GM12892 (cell line): ENCODE data around the gene LGALSL.
A peak's percentile ranks its signal among the peaks of the same experiment; 100 is the strongest.

Experiments used
- DNase-seq: peaks from one replicate; pipeline ENCODE4 v3.0.0; 2011; ENCODE audit not compliant: insufficient read length
- FAIRE-seq: peaks from 2 replicates; lab custom pipeline; 2011; peaks lifted over from hg19 to GRCh38; lab: Jason Lieb, UNC
- POLR2A ChIP-seq: IDR thresholded peaks from 2 replicates; pipeline ENCODE4 v1.6.1; 2011; ENCODE audit warnings: low read depth, low read length, control low read depth
- POLR2AphosphoS5 ChIP-seq: IDR thresholded peaks from 2 replicates; pipeline ENCODE4 v1.6.1; 2011; ENCODE audit warnings: low read depth, low read length, control low read depth
- TAF1 ChIP-seq: IDR thresholded peaks from 2 replicates; pipeline ENCODE4 v1.6.1; 2011; ENCODE audit warnings: low read depth, mild to moderate bottlenecking, control low read depth, low read length, borderline replicate concordance

LGALSL gene

GRCh38 chr2:64448041-64448426, 5.9 kb upstream of the LGALSL start:
- TF ChIP-seq TAF1: no peak
- no peak for TF ChIP-seq POLR2AphosphoS5
- no peak for TF ChIP-seq POLR2A
- DNase-seq (no peak), FAIRE-seq (no peak)

GRCh38 chr2:64451051-64451450, 2.9 kb upstream of the LGALSL start:
- no peak for DNase-seq
- FAIRE-seq: no peak
- TF ChIP-seq TAF1: no peak
- no peak for TF ChIP-seq POLR2AphosphoS5

GRCh38 chr2:64454386-64455332, 697 bp downstream of the LGALSL start:
- 0 out of 2 replicates have a peak, but pooled peaks have one; percentile 13 for TF ChIP-seq POLR2A
- TF ChIP-seq POLR2AphosphoS5: no peak
- DNase-seq: peak; percentile 78
- peak; percentile 87 for FAIRE-seq

- FAIRE-seq (peak; percentile 50), DNase-seq (no peak)
- TF ChIP-seq TAF1 (no peak), POLR2A (no peak)
Observed at GRCh38 chr2:64455545-64455944, 1.6 kb downstream of the LGALSL start.

- TF ChIP-seq TAF1 (no peak), POLR2A (no peak)
- FAIRE-seq: no peak
- DNase-seq: no peak
Observed at GRCh38 chr2:64456293-64456692, 2.3 kb downstream of the LGALSL start.

- FAIRE-seq (no peak), DNase-seq (no peak)
- TF ChIP-seq POLR2A (no peak), POLR2AphosphoS5 (no peak), TAF1 (no peak)
Observed at GRCh38 chr2:64457524-64457923, 3.6 kb downstream of the LGALSL start.

- DNase-seq (no peak), FAIRE-seq (no peak)
- TF ChIP-seq TAF1 (no peak), POLR2A (no peak), POLR2AphosphoS5 (no peak)
Observed at GRCh38 chr2:64459575-64459974, 5.6 kb downstream of the LGALSL start.

GRCh38 chr2:64460330-64460729, 6.4 kb downstream of the LGALSL start:
- FAIRE-seq: no peak
- TF ChIP-seq TAF1 (no peak), POLR2A (no peak), POLR2AphosphoS5 (no peak)

GRCh38 chr2:64461271-64462058, 7.5 kb downstream of the LGALSL start:
- no peak for DNase-seq
- TF ChIP-seq POLR2A (no peak), POLR2AphosphoS5 (no peak), TAF1 (no peak)
- FAIRE-seq: no peak

More at GRCh38 chr2:64460330-64460729, 6.4 kb downstream of the LGALSL start:
- DNase-seq: no peak

GRCh38 chr2:64462171-64462570, 8.2 kb downstream of the LGALSL start:
- no peak for DNase-seq
- FAIRE-seq: no peak
- TF ChIP-seq POLR2A (no peak), TAF1 (no peak), POLR2AphosphoS5 (no peak)

GRCh38 chr2:64462940-64463700, 9.2 kb downstream of the LGALSL start:
- FAIRE-seq (no peak), DNase-seq (no peak)
- TF ChIP-seq POLR2A: no peak
- no peak for TF ChIP-seq TAF1
- no peak for TF ChIP-seq POLR2AphosphoS5

GRCh38 chr2:64463781-64464180, 9.8 kb downstream of the LGALSL start:
- DNase-seq (no peak), FAIRE-seq (no peak)

More at GRCh38 chr2:64463781-64464180, 9.8 kb downstream of the LGALSL start:
- TF ChIP-seq POLR2AphosphoS5 (no peak), POLR2A (no peak), TAF1 (no peak)
